Activated naive CD8-positive, alpha-beta T cell treated with anti-CD3 and anti-CD28 coated beads, Interleukin-2, amount 50 U/mL, for 24 hours (primary cell): Measurements from ENCODE around the gene GOLGA6B.
A peak's percentile ranks its signal among the peaks of the same experiment; 100 is the strongest.
"Not testable (repeated sequence)": the region's sequence is repeated elsewhere in the genome, so short reads cannot be mapped to it uniquely, and the experiment has no call there.

Experiments
- ATAC-seq: fragments of 150-1000 bp; cut with Tn5 transposase; one replicate; pipeline ENCODE4 v1.10.0; 2021
- DNase-seq: peaks from one replicate; pipeline ENCODE4 v3.0.0; 2021
- H3K27ac Mint-ChIP-seq: one replicate; pipeline ENCODE4 v1.8.0; 2021; ENCODE audit warnings: mild to moderate bottlenecking, mixed read lengths
- H3K27me3 Mint-ChIP-seq: one replicate; pipeline ENCODE4 v1.8.0; 2021; ENCODE audit warnings: mixed read lengths
- H3K36me3 Mint-ChIP-seq: one replicate; pipeline ENCODE4 v1.8.0; 2021; ENCODE audit warnings: low read depth, mixed read lengths
- H3K4me1 Mint-ChIP-seq: one replicate; pipeline ENCODE4 v1.8.0; 2021; ENCODE audit warnings: mixed read lengths
- H3K4me3 Mint-ChIP-seq: one replicate; pipeline ENCODE4 v1.8.0; 2021; ENCODE audit warnings: mild to moderate bottlenecking, moderate library complexity, mixed read lengths
- H3K9me3 Mint-ChIP-seq: one replicate; pipeline ENCODE4 v1.8.0; 2021; ENCODE audit warnings: mixed read lengths

Gene GOLGA6B

GRCh38 chr15:72654397-72654796 lies at the start of gene GOLGA6B:
Gene GOLGA6B (plus strand): TSS chr15:72654697. CDS start chr15:72654738, 41 bp downstream.
- not testable (repeated sequence) for H3K4me1 Mint-ChIP-seq, H3K27me3 Mint-ChIP-seq

GRCh38 chr15:72604794-72605193 lies 49.7 kb upstream of the GOLGA6B start:
- Mint-ChIP-seq H3K27ac (no peak overlapping the region), H3K36me3 (no peaks in the 10 kb centered on the region), H3K27me3 (no peaks in the 10 kb centered on the region), H3K9me3 (no peaks in the 10 kb centered on the region), H3K4me1 (no peaks in the 10 kb centered on the region), H3K4me3 (no peak overlapping the region)
- ATAC-seq (no peak), DNase-seq (no peak)

More at GRCh38 chr15:72654397-72654796, at the start of gene GOLGA6B:
- not testable (repeated sequence) for H3K4me3 Mint-ChIP-seq, H3K27ac Mint-ChIP-seq, ATAC-seq, H3K9me3 Mint-ChIP-seq, H3K36me3 Mint-ChIP-seq, DNase-seq

GRCh38 chr15:72608084-72608483 lies 46.4 kb upstream of the GOLGA6B start:
- DNase-seq, H3K4me3 Mint-ChIP-seq, H3K9me3 Mint-ChIP-seq, ATAC-seq, H3K36me3 Mint-ChIP-seq, H3K27me3 Mint-ChIP-seq, H3K27ac Mint-ChIP-seq, H3K4me1 Mint-ChIP-seq: not testable (repeated sequence)

GRCh38 chr15:72609862-72610261 lies 44.6 kb upstream of the GOLGA6B start:
- Mint-ChIP-seq H3K36me3 (no peaks in the 10 kb centered on the region), H3K4me1 (no peaks in the 10 kb centered on the region)

GRCh38 chr15:72612324-72612723 lies 42.2 kb upstream of the GOLGA6B start:
- H3K9me3 Mint-ChIP-seq = not testable (repeated sequence)

More at GRCh38 chr15:72609862-72610261, 44.6 kb upstream of the GOLGA6B start:
- no peaks in the 10 kb centered on the region for H3K27me3 Mint-ChIP-seq
- H3K27ac Mint-ChIP-seq = no peak overlapping the region
- DNase-seq = no peak
- H3K9me3 Mint-ChIP-seq = no peaks in the 10 kb centered on the region
- H3K4me3 Mint-ChIP-seq = no peak overlapping the region
- no peak for ATAC-seq

GRCh38 chr15:72614810-72615532 lies 39.5 kb upstream of the GOLGA6B start:
- ATAC-seq = no peak
- H3K4me3 Mint-ChIP-seq = no peak overlapping the region
- DNase-seq = no peak
- no peaks in the 10 kb centered on the region for H3K36me3 Mint-ChIP-seq
- H3K27ac Mint-ChIP-seq = no peak overlapping the region
- H3K4me1 Mint-ChIP-seq = peaks cover 6% of the 10 kb centered on the region
- no peaks in the 10 kb centered on the region for H3K9me3 Mint-ChIP-seq
- no peaks in the 10 kb centered on the region for H3K27me3 Mint-ChIP-seq

More at GRCh38 chr15:72612324-72612723, 42.2 kb upstream of the GOLGA6B start:
- H3K4me1 Mint-ChIP-seq, DNase-seq, ATAC-seq, H3K4me3 Mint-ChIP-seq, H3K36me3 Mint-ChIP-seq, H3K27ac Mint-ChIP-seq, H3K27me3 Mint-ChIP-seq: not testable (repeated sequence)

- H3K36me3 Mint-ChIP-seq, ATAC-seq, H3K4me1 Mint-ChIP-seq, H3K27me3 Mint-ChIP-seq, H3K4me3 Mint-ChIP-seq, H3K9me3 Mint-ChIP-seq, H3K27ac Mint-ChIP-seq: not testable (repeated sequence)
- peak; percentile 13 for DNase-seq
These were observed 38.8 kb upstream of the GOLGA6B start for GRCh38 chr15:72615533-72616233.

- Mint-ChIP-seq H3K4me3 (no peak overlapping the region), H3K36me3 (no peaks in the 10 kb centered on the region), H3K27ac (no peak overlapping the region), H3K27me3 (no peaks in the 10 kb centered on the region), H3K4me1 (peaks cover 6% of the 10 kb centered on the region), H3K9me3 (no peaks in the 10 kb centered on the region)
- DNase-seq (no peak), ATAC-seq (no peak)
These were observed 37.8 kb upstream of the GOLGA6B start for GRCh38 chr15:72616491-72617210.

GRCh38 chr15:72623854-72624253 lies 30.6 kb upstream of the GOLGA6B start:
- H3K4me3 Mint-ChIP-seq, H3K27me3 Mint-ChIP-seq, DNase-seq, H3K9me3 Mint-ChIP-seq, H3K36me3 Mint-ChIP-seq, ATAC-seq, H3K27ac Mint-ChIP-seq, H3K4me1 Mint-ChIP-seq: not testable (repeated sequence)

GRCh38 chr15:72626153-72626552 lies 28.3 kb upstream of the GOLGA6B start:
- DNase-seq, H3K27me3 Mint-ChIP-seq, ATAC-seq, H3K9me3 Mint-ChIP-seq, H3K4me1 Mint-ChIP-seq, H3K36me3 Mint-ChIP-seq, H3K4me3 Mint-ChIP-seq, H3K27ac Mint-ChIP-seq: not testable (repeated sequence)

GRCh38 chr15:72628249-72629067 lies 26.0 kb upstream of the GOLGA6B start:
- ATAC-seq, H3K27ac Mint-ChIP-seq, H3K4me1 Mint-ChIP-seq, H3K27me3 Mint-ChIP-seq, H3K4me3 Mint-ChIP-seq, H3K36me3 Mint-ChIP-seq, H3K9me3 Mint-ChIP-seq: not testable (repeated sequence)
- DNase-seq = peak; percentile 12

- not testable (repeated sequence) for H3K27ac Mint-ChIP-seq, ATAC-seq, H3K4me1 Mint-ChIP-seq, H3K9me3 Mint-ChIP-seq, H3K36me3 Mint-ChIP-seq, H3K4me3 Mint-ChIP-seq, DNase-seq, H3K27me3 Mint-ChIP-seq
These were observed 25.4 kb upstream of the GOLGA6B start for GRCh38 chr15:72629068-72629570.

GRCh38 chr15:72636519-72637282 lies 17.8 kb upstream of the GOLGA6B start:
- H3K4me1 Mint-ChIP-seq, H3K36me3 Mint-ChIP-seq, H3K27ac Mint-ChIP-seq, H3K27me3 Mint-ChIP-seq, H3K9me3 Mint-ChIP-seq: not testable (repeated sequence)
- ATAC-seq = peak; percentile 45
- peak; percentile 67 for DNase-seq
- peak overlapping the region; percentile 51 for H3K4me3 Mint-ChIP-seq
